ENCODE results near the gene RANBP1. TPM values are rescaled to one million over a fixed set of nuclear protein-coding genes. Genes with fewer than 3 reads are reported as not detected.

RANBP1 gene
- total and polyA plus RNA-seq, 2 of the 13 experiments (the other 11 are each of a cell fraction or from before 2014, with no cell fraction given) = 181 to 492 TPM

DNA sequence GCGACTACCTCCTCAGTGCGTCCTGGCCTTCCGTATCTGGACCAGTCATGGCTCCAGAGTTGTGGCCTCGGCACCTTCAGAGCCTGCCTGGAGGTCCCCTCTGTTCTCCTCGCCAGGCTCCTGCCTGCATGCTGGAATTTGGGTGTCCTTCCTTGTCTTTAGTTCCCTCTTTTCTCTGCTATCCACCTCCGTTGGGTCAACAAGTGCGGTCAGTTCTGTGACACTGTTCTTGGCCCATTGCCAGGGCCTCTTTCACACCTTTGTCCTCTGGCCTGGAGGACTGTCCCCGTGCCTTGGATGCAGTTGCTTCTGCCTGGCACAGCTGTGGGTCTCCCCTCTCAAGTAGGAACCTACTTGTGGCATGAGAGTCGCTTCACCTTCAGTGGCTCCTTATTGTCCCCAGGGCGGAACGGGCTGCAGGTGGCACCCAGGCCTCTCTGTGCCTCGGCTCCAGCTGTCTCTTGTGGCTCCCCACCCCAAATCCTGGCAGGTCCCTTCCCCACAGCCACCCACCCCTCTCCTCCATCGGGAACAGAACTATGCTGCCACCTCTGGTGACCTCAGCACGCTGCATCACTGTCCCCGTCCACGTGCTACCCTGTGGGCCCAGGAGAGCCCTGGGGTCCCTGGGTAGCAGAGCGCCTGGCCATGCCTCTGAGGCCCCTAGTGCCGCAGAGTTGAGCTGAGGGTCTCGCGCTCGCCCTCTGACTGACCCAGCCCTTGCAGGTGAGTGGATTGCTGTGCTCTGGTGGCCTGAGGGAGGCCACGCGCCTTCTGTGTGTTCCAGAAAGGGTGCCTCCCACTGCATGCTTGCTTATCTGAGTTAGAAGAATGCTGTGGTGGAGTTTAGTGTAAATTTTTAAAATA lies 31.1 kb upstream of the RANBP1 start (continued):
- TF ChIP-seq, protein P1, sequence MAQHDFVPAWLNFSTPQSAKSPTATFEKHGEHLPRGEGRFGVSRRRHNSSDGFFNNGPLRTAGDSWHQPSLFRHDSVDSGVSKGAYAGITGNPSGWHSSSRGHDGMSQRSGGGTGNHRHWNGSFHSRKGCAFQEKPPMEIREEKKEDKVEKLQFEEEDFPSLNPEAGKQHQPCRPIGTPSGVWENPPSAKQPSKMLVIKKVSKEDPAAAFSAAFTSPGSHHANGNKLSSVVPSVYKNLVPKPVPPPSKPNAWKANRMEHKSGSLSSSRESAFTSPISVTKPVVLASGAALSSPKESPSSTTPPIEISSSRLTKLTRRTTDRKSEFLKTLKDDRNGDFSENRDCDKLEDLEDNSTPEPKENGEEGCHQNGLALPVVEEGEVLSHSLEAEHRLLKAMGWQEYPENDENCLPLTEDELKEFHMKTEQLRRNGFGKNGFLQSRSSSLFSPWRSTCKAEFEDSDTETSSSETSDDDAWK (CRISPR knock-in tag; IDR thresholded peaks at IDR 0.05) = no peak
- TF ChIP-seq ZNF800 (CRISPR knock-in tag; IDR thresholded peaks at IDR 0.05) (no peak), CREM (IDR thresholded peaks at IDR 0.05) (peak; percentile 25; the same call in 1 of the 2 replicates), CREM (CRISPR knock-in tag; IDR thresholded peaks at IDR 0.05) (no peak), ZNF563 (CRISPR knock-in tag; IDR thresholded peaks at IDR 0.05) (no peak), ZNF432 (CRISPR knock-in tag; IDR thresholded peaks at IDR 0.05; ENCODE audit: borderline replicate concordance) (no peak), ZNF841 (CRISPR knock-in tag; IDR thresholded peaks at IDR 0.05; ENCODE audit: borderline replicate concordance) (no peak), ISL2 (CRISPR knock-in tag; IDR thresholded peaks at IDR 0.05) (no peak), ZNF780A (CRISPR knock-in tag; IDR thresholded peaks at IDR 0.05) (no peak), DNMT1 (CRISPR knock-in tag; IDR thresholded peaks at IDR 0.05) (no peak), ZSCAN12 (CRISPR knock-in tag; IDR thresholded peaks at IDR 0.05) (no peak), ZNF704 (CRISPR knock-in tag; IDR thresholded peaks at IDR 0.05; ENCODE audit: borderline replicate concordance) (no peak), SIN3A (IDR thresholded peaks at IDR 0.05; ENCODE audit: borderline replicate concordance, low read depth, low read length) (peak; percentile 47; the same call in 1 of the 2 replicates), NFAT5 (CRISPR knock-in tag; IDR thresholded peaks at IDR 0.05) (no peak)
- TF ChIP-seq, protein P2, sequence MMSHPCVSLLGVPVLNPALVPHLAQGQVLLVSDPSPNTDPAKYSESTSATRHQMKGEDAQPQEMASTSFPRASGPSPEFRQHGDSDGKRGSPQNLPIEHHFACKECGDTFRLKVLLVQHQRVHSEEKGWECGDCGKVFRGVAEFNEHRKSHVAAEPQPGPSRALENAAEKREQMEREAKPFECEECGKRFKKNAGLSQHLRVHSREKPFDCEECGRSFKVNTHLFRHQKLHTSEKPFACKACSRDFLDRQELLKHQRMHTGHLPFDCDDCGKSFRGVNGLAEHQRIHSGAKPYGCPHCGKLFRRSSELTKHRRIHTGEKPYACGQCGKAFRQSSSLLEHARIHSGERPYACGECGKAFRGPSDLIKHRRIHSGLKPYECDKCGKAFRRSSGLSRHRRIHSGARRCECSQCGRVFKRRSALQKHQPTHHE (CRISPR knock-in tag; IDR thresholded peaks at IDR 0.05; ENCODE audit: borderline replicate concordance) = no peak
- TF ChIP-seq, protein P3, sequence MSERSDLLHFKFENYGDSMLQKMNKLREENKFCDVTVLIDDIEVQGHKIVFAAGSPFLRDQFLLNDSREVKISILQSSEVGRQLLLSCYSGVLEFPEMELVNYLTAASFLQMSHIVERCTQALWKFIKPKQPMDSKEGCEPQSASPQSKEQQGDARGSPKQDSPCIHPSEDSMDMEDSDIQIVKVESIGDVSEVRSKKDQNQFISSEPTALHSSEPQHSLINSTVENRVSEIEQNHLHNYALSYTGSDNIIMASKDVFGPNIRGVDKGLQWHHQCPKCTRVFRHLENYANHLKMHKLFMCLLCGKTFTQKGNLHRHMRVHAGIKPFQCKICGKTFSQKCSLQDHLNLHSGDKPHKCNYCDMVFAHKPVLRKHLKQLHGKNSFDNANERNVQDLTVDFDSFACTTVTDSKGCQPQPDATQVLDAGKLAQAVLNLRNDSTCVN (CRISPR knock-in tag; IDR thresholded peaks at IDR 0.05; ENCODE audit: borderline replicate concordance) = no peak
